CD14-positive monocyte (primary cell): Measurements from ENCODE around the gene KIAA1755. TPM values are rescaled to one million over a fixed set of nuclear protein-coding genes. Genes with fewer than 3 reads are reported as not detected.

Source experiments
- DNase-seq, 3 donors: peaks; one replicate each; pipeline ENCODE4 v3.0.0-alpha.2; 2011 to 2022
- H2AFZ ChIP-seq: 2 replicates; pipeline ENCODE4 v1.6.0; 2012; ENCODE audit warnings: mild to moderate bottlenecking, low read depth, low read length, inconsistent platforms; ENCODE audit not compliant: insufficient read depth, poor library complexity, severe bottlenecking
- H3K27ac ChIP-seq, 2 donors: 1 replicate in 1 of 2; 2 replicates in 1 of 2; pipeline ENCODE4 v1.5.1; 2012 to 2013; ENCODE audit warnings: low read length in 2 of 2, control low read depth in 1 of 2, inconsistent platforms in 1 of 2, low read depth in 1 of 2, mild to moderate bottlenecking in 1 of 2
- H3K27me3 ChIP-seq, 2 donors: one replicate each; pipeline versions ENCODE4 v1.6.0 to v1.6.1; 2011 to 2013; ENCODE audit warnings: low read length in 2 of 2; ENCODE audit not compliant: control insufficient read depth in 2 of 2, insufficient read depth in 2 of 2
- H3K36me3 ChIP-seq, 2 donors: replicated peaks in 1 of 2; 1 replicate in 1 of 2; 2 replicates in 1 of 2; pipeline versions ENCODE4 v1.5.1 to v1.6.1; 2012 to 2013; ENCODE audit warnings: low read length in 2 of 2, control low read depth in 1 of 2, inconsistent platforms in 1 of 2, mild to moderate bottlenecking in 1 of 2; ENCODE audit not compliant: insufficient read depth in 2 of 2, control insufficient read depth in 1 of 2
- H3K4me1 ChIP-seq, 2 donors: 1 replicate in 1 of 2; 2 replicates in 1 of 2; pipeline versions ENCODE4 v1.5.1 to v1.6.1; 2012 to 2013; ENCODE audit warnings: low read length in 2 of 2, control low read depth in 1 of 2, inconsistent platforms in 1 of 2, mild to moderate bottlenecking in 1 of 2, moderate library complexity in 1 of 2; ENCODE audit not compliant: insufficient read depth in 2 of 2, control insufficient read depth in 1 of 2
- H3K4me2 ChIP-seq: replicated peaks from 2 replicates; pipeline ENCODE3; 2012; ENCODE audit warnings: low read length, moderate library complexity, mild to moderate bottlenecking; ENCODE audit not compliant: poor library complexity, severe bottlenecking; ENCODE audit errors: extremely low read depth
- H3K4me3 ChIP-seq, 3 experiments: fragments of 200-600 bp in 1 of 3; sonication (generic) in 1 of 3; replicated peaks in 1 of 3; 1 replicate in 2 of 3; 2 replicates in 1 of 3; pipeline ENCODE4 v1.5.1; 2011 to 2013; ENCODE audit warnings: low read length in 3 of 3, mild to moderate bottlenecking in 3 of 3, control low read depth in 2 of 3, low read depth in 2 of 3, inconsistent platforms in 1 of 3, moderate library complexity in 1 of 3
- H3K79me2 ChIP-seq: 2 replicates; pipeline ENCODE4 v1.6.0; 2012; ENCODE audit warnings: mild to moderate bottlenecking, control low read depth, inconsistent platforms, low read length, moderate library complexity; ENCODE audit not compliant: insufficient read depth
- H3K9ac ChIP-seq: 2 replicates; pipeline ENCODE4 v1.6.0; 2017; ENCODE audit warnings: low read length, mild to moderate bottlenecking; ENCODE audit not compliant: insufficient read depth, poor library complexity, severe bottlenecking
- H3K9me3 ChIP-seq, 2 donors: replicated peaks in 1 of 2; 1 replicate in 1 of 2; 2 replicates in 1 of 2; pipeline versions ENCODE4 v1.5.1 to v1.6.1; 2012 to 2013; ENCODE audit warnings: low read length in 2 of 2, control low read depth in 1 of 2; ENCODE audit not compliant: control insufficient read depth in 1 of 2, insufficient read depth in 1 of 2
- H4K20me1 ChIP-seq: 2 replicates; pipeline ENCODE4 v1.6.0; 2012; ENCODE audit warnings: mild to moderate bottlenecking, low read length, control low read depth, moderate library complexity; ENCODE audit not compliant: insufficient read depth
- H3K27ac Mint-ChIP-seq, 7 donors: one replicate each; pipeline ENCODE4 v1.8.0; 2020; ENCODE audit warnings: mild to moderate bottlenecking in 7 of 7, mixed read lengths in 7 of 7, moderate library complexity in 6 of 7, inconsistent platforms in 2 of 7
- H3K27me3 Mint-ChIP-seq, 3 donors: one replicate each; pipeline ENCODE4 v1.8.0; 2021 to 2022; ENCODE audit warnings: low read depth in 3 of 3, mild to moderate bottlenecking in 3 of 3, mixed read lengths in 3 of 3, moderate library complexity in 3 of 3, inconsistent platforms in 1 of 3
- H3K36me3 Mint-ChIP-seq, 2 donors: one replicate each; pipeline ENCODE4 v1.8.0; 2020; ENCODE audit warnings: mixed read lengths in 2 of 2, inconsistent platforms in 1 of 2, mild to moderate bottlenecking in 1 of 2
- H3K4me1 Mint-ChIP-seq: one replicate; pipeline ENCODE4 v1.8.0; 2020; ENCODE audit warnings: mild to moderate bottlenecking, mixed read lengths
- H3K4me3 Mint-ChIP-seq, 2 donors: one replicate each; pipeline ENCODE4 v1.8.0; 2020; ENCODE audit warnings: mild to moderate bottlenecking in 2 of 2, mixed read lengths in 2 of 2, moderate library complexity in 1 of 2
- H3K9me3 Mint-ChIP-seq, 7 donors: one replicate each; pipeline ENCODE4 v1.8.0; 2020 to 2022; ENCODE audit warnings: mixed read lengths in 7 of 7, mild to moderate bottlenecking in 6 of 7, moderate library complexity in 6 of 7, inconsistent platforms in 2 of 7
- CTCF ChIP-seq: fragments of 200-600 bp; IDR thresholded peaks from one replicate; pipeline ENCODE4 v1.8.0; 2022; ENCODE audit warnings: antibody characterized with exemption, mild to moderate bottlenecking
- WGBS: methylation state at CpG from one replicate; pipeline ENCODE4 v1.1.5; 2013; ENCODE audit warnings: missing lambda C conversion rate; ENCODE audit not compliant: insufficient coverage; 5-methylcytosine and 5-hydroxymethylcytosine counted together
- intact Hi-C, 2 donors: fragments of 100-400 bp; cut with micrococcal nuclease; formaldehyde crosslinking; loops; one replicate each; pipeline versions ENCODE4 v1.15.0 to v1.15.1; 2023
- polyA plus RNA-seq, 3 donors: library from polyadenylated mRNA; depleted of rRNA in 1 of 3; unstranded in 2 of 3; stranded (reverse) in 1 of 3; fragments of 300-500 nt in 2 of 3; fragments of >200 nt in 1 of 3; fragmentation: Illumina TruSeq in 2 of 3; gene quantifications; 1 replicate in 2 of 3; 2 replicates in 1 of 3; pipeline ENCODE4 v1.2.3, GENCODE V29; 2012 to 2021

Gene KIAA1755
- polyA plus RNA-seq, 3 donors, result not detected

- peaks cover 13 to 23% (median 15%) of the 10 kb centered on the region in 3 donors for H3K27me3 Mint-ChIP-seq
- Histone ChIP-seq H2AFZ (no peak overlapping the region), H3K27ac (no peak overlapping the region), H3K4me1 (peaks cover 14 to 20% of the 10 kb centered on the region in 2 donors), H3K36me3 (no peaks in the 10 kb centered on the region), H3K4me3 (no peak overlapping the region), H3K4me2 (no peak overlapping the region), H3K9me3 (no peaks in the 10 kb centered on the region), H3K9ac (no peak overlapping the region), H4K20me1 (no peaks in the 10 kb centered on the region), H3K27me3 (peaks cover 0 to 7% of the 10 kb centered on the region in 2 donors), H3K79me2 (no peaks in the 10 kb centered on the region)
- DNase-seq, result peak in 1 of 3 donors; percentile 40
- H3K9me3 Mint-ChIP-seq, result peaks cover 0 to 5% (median 4%) of the 10 kb centered on the region in 7 donors
- intact Hi-C loops, result loop anchor here in 1 of 2 donors (1.0 kb wide), 1 partner anchor 22 kb away; no protein-coding TSS in a partner anchor
- no peak overlapping the region for H3K27ac Mint-ChIP-seq
- H3K36me3 Mint-ChIP-seq, result no peaks in the 10 kb centered on the region
- peak overlapping the region in 1 of 2 donors; percentile 27 for H3K4me3 Mint-ChIP-seq
- TF ChIP-seq CTCF, result no peak
- no CpG with 5 or more reads among the region's 3 CpGs for WGBS
- peaks cover 19% of the 10 kb centered on the region for H3K4me1 Mint-ChIP-seq
Measured at GRCh38 chr20:38269040-38269439, 8.5 kb upstream of the KIAA1755 start.

- H3K4me3 ChIP-seq, result no peak overlapping the region
- no peaks in the 10 kb centered on the region for H3K36me3 Mint-ChIP-seq
- no peak overlapping the region for H3K9ac ChIP-seq
- H3K4me3 Mint-ChIP-seq, result no peak overlapping the region
- intact Hi-C loops, result no loop called here
- peaks cover 14 to 26% (median 17%) of the 10 kb centered on the region in 3 donors for H3K27me3 Mint-ChIP-seq
- 85% methylated on average over 4 of the region's 5 CpGs for WGBS
- peaks cover 18% of the 10 kb centered on the region for H3K4me1 Mint-ChIP-seq
- peak overlapping the region in 1 of 7 donors; percentile 17 for H3K27ac Mint-ChIP-seq
- H3K79me2 ChIP-seq, result no peaks in the 10 kb centered on the region
- H3K36me3 ChIP-seq, result no peaks in the 10 kb centered on the region
- H3K9me3 ChIP-seq, result no peaks in the 10 kb centered on the region
- no peak for TF ChIP-seq CTCF
- no peak overlapping the region for H3K4me2 ChIP-seq
- peaks cover 14 to 20% of the 10 kb centered on the region in 2 donors for H3K4me1 ChIP-seq
- no peak overlapping the region for H3K27ac ChIP-seq
- H3K9me3 Mint-ChIP-seq, result peaks cover 0 to 5% (median 4%) of the 10 kb centered on the region in 7 donors
- DNase-seq, result no peak
- H3K27me3 ChIP-seq, result peaks cover 0 to 8% of the 10 kb centered on the region in 2 donors
- no peaks in the 10 kb centered on the region for H4K20me1 ChIP-seq
- no peak overlapping the region for H2AFZ ChIP-seq
Measured at GRCh38 chr20:38267901-38268514, 7.5 kb upstream of the KIAA1755 start.
